ENCODE measurements around the gene SLC16A8.

SLC16A8 gene, protein sequence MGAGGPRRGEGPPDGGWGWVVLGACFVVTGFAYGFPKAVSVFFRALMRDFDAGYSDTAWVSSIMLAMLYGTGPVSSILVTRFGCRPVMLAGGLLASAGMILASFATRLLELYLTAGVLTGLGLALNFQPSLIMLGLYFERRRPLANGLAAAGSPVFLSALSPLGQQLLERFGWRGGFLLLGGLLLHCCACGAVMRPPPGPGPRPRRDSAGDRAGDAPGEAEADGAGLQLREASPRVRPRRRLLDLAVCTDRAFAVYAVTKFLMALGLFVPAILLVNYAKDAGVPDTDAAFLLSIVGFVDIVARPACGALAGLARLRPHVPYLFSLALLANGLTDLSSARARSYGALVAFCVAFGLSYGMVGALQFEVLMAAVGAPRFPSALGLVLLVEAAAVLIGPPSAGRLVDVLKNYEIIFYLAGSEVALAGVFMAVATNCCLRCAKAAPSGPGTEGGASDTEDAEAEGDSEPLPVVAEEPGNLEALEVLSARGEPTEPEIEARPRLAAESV

DNA sequence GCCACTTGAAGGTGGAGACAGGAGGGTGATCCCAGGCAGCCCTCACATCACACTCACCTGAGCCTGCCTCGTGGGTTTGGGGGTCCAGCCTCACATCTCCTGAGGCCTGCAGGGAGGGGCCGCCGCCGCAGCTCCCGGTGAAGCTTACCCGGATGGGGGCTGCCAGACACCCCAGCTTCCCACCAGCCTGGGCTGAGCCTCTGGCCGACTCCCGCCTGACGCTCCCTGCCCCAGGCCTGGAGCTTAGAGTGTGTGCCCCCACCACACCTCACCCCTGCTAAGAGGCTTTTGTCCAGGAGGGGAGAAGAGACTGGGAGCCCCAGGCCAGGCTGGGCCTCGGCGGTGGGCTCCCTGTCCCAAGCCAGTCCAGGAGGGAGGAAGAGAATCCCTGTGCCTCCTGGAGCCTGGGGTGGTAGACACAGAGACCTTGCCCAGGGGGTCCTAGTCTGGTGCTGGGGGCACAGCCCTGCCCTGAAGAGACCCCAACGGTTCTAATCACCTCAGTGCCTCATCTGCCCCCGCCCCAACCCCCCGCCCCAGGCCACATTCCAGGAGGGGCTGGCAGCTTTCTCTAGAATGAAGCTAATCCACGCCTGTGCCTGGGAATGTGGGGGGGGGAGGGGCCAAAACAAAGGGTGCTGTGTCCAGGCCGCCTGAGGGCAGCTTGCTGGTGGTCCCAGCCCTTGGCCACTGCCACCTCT lies at the start of gene SLC16A8:
Gene SLC16A8, minus strand, starts transcription at position 254 of the 701 bp plus-strand sequence. CDS start 1,311 bp downstream, outside the sequence.
- Histone ChIP-seq H3K4me3 (ENCODE audit: low read depth in 1 of 5, low read length in 5 of 5) (no peak within 1 kb of the TSS), H3K27ac (ENCODE audit: low read depth, low read length) (no peak within 1 kb of the TSS), H3K9ac (ENCODE audit: low read length in 5 of 5) (no peak within 1 kb of the TSS), H3K36me3 (ENCODE audit: control insufficient read depth in 5 of 5, insufficient read depth in 5 of 5, low read length in 5 of 5) (peaks cover 0 to 24% (median 11%) of the 10 kb centered on the region in 5 donors), H3K9me3 (ENCODE audit: control insufficient read depth in 5 of 5, low read length in 5 of 5) (no peaks in the 10 kb centered on the region), H3K27me3 (ENCODE audit: control insufficient read depth in 5 of 5, insufficient read depth in 4 of 5, low read length in 5 of 5) (peaks cover 9 to 26% (median 14%) of the 10 kb centered on the region in 5 donors), H3K4me1 (ENCODE audit: control insufficient read depth in 5 of 5, insufficient read depth in 5 of 5, low read length in 5 of 5) (peaks cover 0 to 26% (median 24%) of the 10 kb centered on the region in 5 donors)

DNA sequence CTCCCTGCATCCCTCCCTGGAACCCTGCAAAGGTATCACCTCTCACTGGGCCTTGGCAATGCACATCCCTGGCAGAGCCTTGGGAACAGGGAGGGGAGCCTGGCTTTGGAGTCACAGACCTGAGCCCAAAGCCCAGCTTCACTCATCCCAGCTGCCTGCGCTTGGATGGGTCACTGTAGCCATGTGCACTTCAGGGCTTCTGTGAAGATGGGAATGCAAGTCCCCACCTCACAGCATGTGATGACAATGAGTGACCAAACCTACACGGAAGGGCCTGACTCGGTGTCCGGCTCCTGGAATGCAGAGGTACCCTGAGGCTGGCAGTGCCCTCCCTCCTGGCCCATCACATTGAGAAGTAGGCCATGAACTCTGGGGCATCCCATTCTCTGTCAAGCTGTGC lies 49.3 kb upstream of the SLC16A8 start:
- peaks cover 0 to 63% (median 55%) of the 10 kb centered on the region in 5 donors for H3K36me3 ChIP-seq (ENCODE audit: control insufficient read depth in 5 of 5, insufficient read depth in 5 of 5, low read length in 5 of 5)
- no peak overlapping the region for H3K4me3 ChIP-seq (ENCODE audit: low read depth in 1 of 5, low read length in 5 of 5)
- peaks cover 0 to 12% (median 8%) of the 10 kb centered on the region in 5 donors for H3K4me1 ChIP-seq (ENCODE audit: control insufficient read depth in 5 of 5, insufficient read depth in 5 of 5, low read length in 5 of 5)
- H3K9ac ChIP-seq (ENCODE audit: low read length in 5 of 5): no peak overlapping the region
- no peaks in the 10 kb centered on the region for H3K27me3 ChIP-seq (ENCODE audit: control insufficient read depth in 5 of 5, insufficient read depth in 4 of 5, low read length in 5 of 5)
- H3K9me3 ChIP-seq (ENCODE audit: control insufficient read depth in 5 of 5, low read length in 5 of 5): no peaks in the 10 kb centered on the region
- no peak overlapping the region for H3K27ac ChIP-seq (ENCODE audit: low read depth, low read length)

DNA sequence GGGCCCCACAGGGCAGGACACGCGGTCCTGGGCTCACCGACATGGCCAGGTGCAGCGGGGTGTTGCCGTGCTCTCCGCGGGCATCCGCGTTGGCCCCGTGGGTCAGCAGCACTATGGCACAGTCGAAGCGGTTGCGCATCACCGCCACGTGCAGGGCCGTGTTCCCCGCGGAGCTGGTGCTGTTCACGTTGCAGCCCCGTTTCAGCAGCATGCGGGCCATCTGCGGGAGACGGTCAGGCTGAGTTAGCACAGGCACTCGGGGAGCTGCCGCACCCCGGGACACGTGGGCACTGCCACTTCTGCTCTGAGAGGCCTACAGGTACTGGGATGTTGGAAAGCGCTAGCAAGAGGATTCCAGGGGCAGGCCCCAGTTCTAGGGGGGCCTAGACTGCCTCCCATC lies 48.8 kb upstream of the SLC16A8 start:
- Histone ChIP-seq H3K27ac (ENCODE audit: low read depth, low read length) (no peak overlapping the region), H3K4me1 (ENCODE audit: control insufficient read depth in 5 of 5, insufficient read depth in 5 of 5, low read length in 5 of 5) (peaks cover 0 to 12% (median 9%) of the 10 kb centered on the region in 5 donors), H3K9ac (ENCODE audit: low read length in 5 of 5) (no peak overlapping the region), H3K36me3 (ENCODE audit: control insufficient read depth in 5 of 5, insufficient read depth in 5 of 5, low read length in 5 of 5) (peaks cover 0 to 63% (median 54%) of the 10 kb centered on the region in 5 donors), H3K4me3 (ENCODE audit: low read depth in 1 of 5, low read length in 5 of 5) (no peak overlapping the region), H3K9me3 (ENCODE audit: control insufficient read depth in 5 of 5, low read length in 5 of 5) (no peaks in the 10 kb centered on the region), H3K27me3 (ENCODE audit: control insufficient read depth in 5 of 5, insufficient read depth in 4 of 5, low read length in 5 of 5) (no peaks in the 10 kb centered on the region)

DNA sequence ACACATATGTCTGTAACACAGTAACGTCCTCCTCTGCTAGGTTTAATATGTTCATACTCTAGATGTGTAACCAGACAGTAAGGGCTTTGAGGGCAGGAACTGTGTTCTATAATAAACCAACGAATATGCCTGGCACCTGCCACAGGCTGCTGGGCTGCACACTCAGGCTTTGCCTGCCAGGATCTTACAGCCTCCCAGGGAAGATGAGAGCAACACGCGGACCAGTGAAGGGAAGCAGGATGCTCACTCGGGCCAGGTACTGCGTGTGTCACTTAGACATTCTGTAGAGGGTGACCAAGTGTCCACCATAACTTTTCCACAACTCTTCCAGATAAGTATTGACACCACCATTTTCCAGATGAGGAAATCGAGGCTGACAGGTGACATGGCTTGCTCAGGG lies 48.2 kb upstream of the SLC16A8 start:
- H3K4me3 ChIP-seq (ENCODE audit: low read depth in 1 of 5, low read length in 5 of 5): no peak overlapping the region
- H3K4me1 ChIP-seq (ENCODE audit: control insufficient read depth in 5 of 5, insufficient read depth in 5 of 5, low read length in 5 of 5): peaks cover 0 to 13% (median 9%) of the 10 kb centered on the region in 5 donors
- H3K27ac ChIP-seq (ENCODE audit: low read depth, low read length): no peak overlapping the region
- no peaks in the 10 kb centered on the region for H3K27me3 ChIP-seq (ENCODE audit: control insufficient read depth in 5 of 5, insufficient read depth in 4 of 5, low read length in 5 of 5)
- H3K9ac ChIP-seq (ENCODE audit: low read length in 5 of 5): no peak overlapping the region
- peaks cover 0 to 65% (median 58%) of the 10 kb centered on the region in 5 donors for H3K36me3 ChIP-seq (ENCODE audit: control insufficient read depth in 5 of 5, insufficient read depth in 5 of 5, low read length in 5 of 5)
- H3K9me3 ChIP-seq (ENCODE audit: control insufficient read depth in 5 of 5, low read length in 5 of 5): no peaks in the 10 kb centered on the region

DNA sequence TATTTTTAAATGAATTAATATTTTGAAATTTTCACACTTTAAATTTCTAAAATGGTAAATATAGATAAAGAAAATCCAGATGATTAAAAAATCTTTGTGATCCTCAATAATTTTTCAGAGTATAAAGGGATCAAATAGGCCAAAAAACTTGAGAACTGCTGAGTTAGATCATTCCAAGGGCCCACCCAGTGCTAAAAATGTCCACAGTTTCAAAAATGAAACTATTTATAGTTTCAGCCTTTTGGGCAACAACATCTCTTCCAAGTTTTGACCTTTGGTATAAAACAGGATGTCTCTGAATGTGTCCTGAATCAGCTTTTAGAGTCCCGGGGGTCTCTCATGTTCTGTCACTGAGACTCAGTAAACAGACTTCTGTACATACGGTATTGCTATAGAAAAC lies 47.4 kb upstream of the SLC16A8 start:
- Histone ChIP-seq H3K36me3 (ENCODE audit: control insufficient read depth in 5 of 5, insufficient read depth in 5 of 5, low read length in 5 of 5) (peaks cover 0 to 68% (median 63%) of the 10 kb centered on the region in 5 donors), H3K27ac (ENCODE audit: low read depth, low read length) (no peak overlapping the region), H3K27me3 (ENCODE audit: control insufficient read depth in 5 of 5, insufficient read depth in 4 of 5, low read length in 5 of 5) (no peaks in the 10 kb centered on the region)

DNA sequence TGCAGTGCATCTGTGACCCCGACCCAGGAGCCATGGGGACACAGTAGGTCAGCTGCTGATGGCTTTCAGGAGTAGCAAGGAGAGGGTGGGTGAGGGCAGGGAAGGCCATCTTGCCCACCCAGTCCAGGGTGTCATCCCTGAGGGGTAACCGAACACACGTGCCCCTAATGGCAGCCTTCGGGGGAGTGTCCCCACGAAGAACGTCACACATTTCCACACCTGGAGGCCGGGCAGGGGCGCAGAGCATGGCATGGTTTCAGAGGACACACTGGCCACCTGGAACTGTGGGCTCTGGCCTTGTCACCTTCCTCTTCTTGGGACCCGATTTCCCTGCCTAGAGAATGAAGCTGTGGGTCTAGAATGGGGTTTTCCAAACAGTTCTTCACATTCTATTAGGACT lies 45.9 kb upstream of the SLC16A8 start:
- H3K9ac ChIP-seq (ENCODE audit: low read length in 5 of 5): no peak overlapping the region
- H3K27ac ChIP-seq (ENCODE audit: low read depth, low read length): no peak overlapping the region
- H3K9me3 ChIP-seq (ENCODE audit: control insufficient read depth in 5 of 5, low read length in 5 of 5): no peaks in the 10 kb centered on the region
- no peak overlapping the region for H3K4me3 ChIP-seq (ENCODE audit: low read depth in 1 of 5, low read length in 5 of 5)
- H3K36me3 ChIP-seq (ENCODE audit: control insufficient read depth in 5 of 5, insufficient read depth in 5 of 5, low read length in 5 of 5): peaks cover 0 to 74% (median 67%) of the 10 kb centered on the region in 5 donors
- H3K27me3 ChIP-seq (ENCODE audit: control insufficient read depth in 5 of 5, insufficient read depth in 4 of 5, low read length in 5 of 5): no peaks in the 10 kb centered on the region
- H3K4me1 ChIP-seq (ENCODE audit: control insufficient read depth in 5 of 5, insufficient read depth in 5 of 5, low read length in 5 of 5): peaks cover 0 to 13% (median 9%) of the 10 kb centered on the region in 5 donors

More for the DNA sequence above, 47.4 kb upstream of the SLC16A8 start:
- Histone ChIP-seq H3K9ac (ENCODE audit: low read length in 5 of 5) (no peak overlapping the region), H3K4me3 (ENCODE audit: low read depth in 1 of 5, low read length in 5 of 5) (no peak overlapping the region), H3K9me3 (ENCODE audit: control insufficient read depth in 5 of 5, low read length in 5 of 5) (no peaks in the 10 kb centered on the region), H3K4me1 (ENCODE audit: control insufficient read depth in 5 of 5, insufficient read depth in 5 of 5, low read length in 5 of 5) (peaks cover 0 to 13% (median 9%) of the 10 kb centered on the region in 5 donors)

DNA sequence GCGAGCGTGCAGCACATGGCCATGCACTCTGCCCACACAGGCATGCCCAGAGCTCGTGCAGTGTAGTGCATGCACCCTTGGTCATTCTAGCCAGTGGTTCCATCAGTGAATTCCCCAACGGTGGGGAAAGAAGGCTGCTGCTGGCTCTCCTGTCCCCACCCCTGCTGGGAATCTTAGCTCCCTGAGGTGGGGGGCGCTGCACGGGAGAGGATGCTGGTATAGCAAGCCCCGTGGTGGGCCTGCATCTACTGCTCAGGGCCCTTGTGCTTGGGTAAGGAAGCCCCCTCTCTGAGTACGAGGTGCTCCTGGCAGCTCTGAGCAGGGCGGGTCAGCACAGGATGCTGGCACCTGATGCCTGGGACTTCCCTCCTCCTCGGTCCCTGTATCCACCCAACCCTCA lies 45.0 kb upstream of the SLC16A8 start:
- Histone ChIP-seq H3K9me3 (ENCODE audit: control insufficient read depth in 5 of 5, low read length in 5 of 5) (no peaks in the 10 kb centered on the region), H3K4me3 (ENCODE audit: low read depth in 1 of 5, low read length in 5 of 5) (no peak overlapping the region), H3K27ac (ENCODE audit: low read depth, low read length) (no peak overlapping the region), H3K9ac (ENCODE audit: low read length in 5 of 5) (no peak overlapping the region), H3K36me3 (ENCODE audit: control insufficient read depth in 5 of 5, insufficient read depth in 5 of 5, low read length in 5 of 5) (peaks cover 0 to 76% (median 68%) of the 10 kb centered on the region in 5 donors), H3K27me3 (ENCODE audit: control insufficient read depth in 5 of 5, insufficient read depth in 4 of 5, low read length in 5 of 5) (no peaks in the 10 kb centered on the region), H3K4me1 (ENCODE audit: control insufficient read depth in 5 of 5, insufficient read depth in 5 of 5, low read length in 5 of 5) (peaks cover 0 to 13% (median 9%) of the 10 kb centered on the region in 5 donors)

DNA sequence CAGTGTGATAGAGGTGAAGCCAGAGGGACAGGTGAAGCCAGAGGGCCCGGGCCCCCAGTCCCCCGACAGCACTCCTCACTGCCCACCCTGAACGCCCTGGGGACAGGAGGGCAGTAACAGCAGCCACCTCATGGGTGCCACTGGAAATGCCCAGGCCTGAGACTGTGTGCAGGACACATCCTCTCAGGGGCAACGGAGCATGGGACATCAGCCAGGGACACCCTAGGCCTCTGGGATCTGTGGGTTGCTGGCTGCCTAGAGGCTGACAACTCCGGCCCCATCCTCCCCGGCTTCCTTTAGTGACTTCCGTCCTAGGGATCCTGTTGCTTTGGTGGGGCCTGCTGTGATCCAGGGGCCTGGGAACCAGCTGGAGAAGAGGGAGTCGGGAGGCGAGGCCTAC lies 43.9 kb upstream of the SLC16A8 start:
- H3K4me1 ChIP-seq (ENCODE audit: control insufficient read depth in 5 of 5, insufficient read depth in 5 of 5, low read length in 5 of 5): peaks cover 0 to 13% (median 9%) of the 10 kb centered on the region in 5 donors
- H3K36me3 ChIP-seq (ENCODE audit: control insufficient read depth in 5 of 5, insufficient read depth in 5 of 5, low read length in 5 of 5): peaks cover 0 to 67% (median 59%) of the 10 kb centered on the region in 5 donors

DNA sequence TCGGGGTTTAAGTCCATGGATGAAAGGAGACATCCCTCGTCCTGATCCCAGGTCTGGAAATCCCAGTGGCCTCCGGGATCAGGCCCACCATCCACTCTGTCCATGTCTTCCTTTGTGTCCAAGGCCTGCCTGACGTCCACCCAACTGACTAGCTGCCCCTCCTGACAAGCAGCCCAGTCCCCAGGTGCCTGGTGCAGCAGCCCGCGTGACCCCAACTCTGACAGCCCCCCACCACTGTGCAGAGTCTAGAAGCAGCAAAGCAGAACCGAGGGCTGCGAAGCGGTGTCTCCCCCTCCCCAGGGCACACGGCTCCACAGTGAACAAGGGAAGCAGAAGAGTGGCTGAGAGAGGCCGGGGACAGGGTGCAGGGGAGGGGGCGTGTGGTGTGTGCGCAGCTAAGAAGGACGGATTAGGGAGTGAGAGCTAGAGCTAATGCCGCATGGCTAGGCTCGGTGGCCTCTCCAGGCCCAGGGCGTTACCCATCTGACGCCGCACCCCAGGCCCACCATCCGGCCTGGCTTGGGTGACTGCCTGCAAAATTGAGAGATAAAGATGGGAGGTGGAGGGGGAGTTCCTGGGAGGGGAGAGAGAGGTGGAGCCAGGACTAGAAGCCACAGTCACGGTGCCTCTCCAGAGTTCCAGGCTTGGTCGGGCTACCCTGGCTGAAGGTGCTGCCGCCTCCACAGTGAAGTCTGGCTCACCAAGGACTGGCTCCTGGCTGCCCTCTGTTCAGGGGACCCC lies 43.1 kb upstream of the SLC16A8 start:
- Histone ChIP-seq H3K27ac (ENCODE audit: low read depth, low read length) (no peak overlapping the region), H3K36me3 (ENCODE audit: control insufficient read depth in 5 of 5, insufficient read depth in 5 of 5, low read length in 5 of 5) (peaks cover 0 to 60% (median 52%) of the 10 kb centered on the region in 5 donors), H3K27me3 (ENCODE audit: control insufficient read depth in 5 of 5, insufficient read depth in 4 of 5, low read length in 5 of 5) (no peaks in the 10 kb centered on the region), H3K9me3 (ENCODE audit: control insufficient read depth in 5 of 5, low read length in 5 of 5) (no peaks in the 10 kb centered on the region), H3K4me3 (ENCODE audit: low read depth in 1 of 5, low read length in 5 of 5) (no peak overlapping the region), H3K9ac (ENCODE audit: low read length in 5 of 5) (no peak overlapping the region), H3K4me1 (ENCODE audit: control insufficient read depth in 5 of 5, insufficient read depth in 5 of 5, low read length in 5 of 5) (peaks cover 0 to 13% (median 9%) of the 10 kb centered on the region in 5 donors)

More for the DNA sequence above, 43.9 kb upstream of the SLC16A8 start:
- H3K9ac ChIP-seq (ENCODE audit: low read length in 5 of 5): no peak overlapping the region
- H3K27ac ChIP-seq (ENCODE audit: low read depth, low read length): no peak overlapping the region
- H3K27me3 ChIP-seq (ENCODE audit: control insufficient read depth in 5 of 5, insufficient read depth in 4 of 5, low read length in 5 of 5): no peaks in the 10 kb centered on the region
- no peaks in the 10 kb centered on the region for H3K9me3 ChIP-seq (ENCODE audit: control insufficient read depth in 5 of 5, low read length in 5 of 5)
- H3K4me3 ChIP-seq (ENCODE audit: low read depth in 1 of 5, low read length in 5 of 5): no peak overlapping the region

Measured in subcutaneous abdominal adipose tissue (tissue), 5 donors.